Ovary (tissue), 3 donors: ENCODE results near the gene ISG20.

ENCODE experiments used
- CTCF ChIP-seq, 3 donors: fragments of 450-650 bp in 2 of 3; fragments of 200-600 bp in 1 of 3; IDR thresholded peaks; one replicate each; pipeline versions ENCODE4 v1.5.1 to v1.8.0; 2016 to 2022; ENCODE audit warnings: antibody characterized with exemption in 3 of 3, mild to moderate bottlenecking in 1 of 3
- EP300 ChIP-seq: sonication (generic); formaldehyde crosslinking; IDR thresholded peaks from one replicate; pipeline ENCODE4 v1.6.1; 2017; ENCODE audit warnings: antibody characterized with exemption
- POLR2A ChIP-seq: fragments of 450-650 bp; IDR thresholded peaks from one replicate; pipeline ENCODE4 v1.6.1; 2017; ENCODE audit warnings: antibody characterized with exemption, mild to moderate bottlenecking, moderate library complexity
- donor health status: DM: no; HTN: no; CAD: no.

DNA sequence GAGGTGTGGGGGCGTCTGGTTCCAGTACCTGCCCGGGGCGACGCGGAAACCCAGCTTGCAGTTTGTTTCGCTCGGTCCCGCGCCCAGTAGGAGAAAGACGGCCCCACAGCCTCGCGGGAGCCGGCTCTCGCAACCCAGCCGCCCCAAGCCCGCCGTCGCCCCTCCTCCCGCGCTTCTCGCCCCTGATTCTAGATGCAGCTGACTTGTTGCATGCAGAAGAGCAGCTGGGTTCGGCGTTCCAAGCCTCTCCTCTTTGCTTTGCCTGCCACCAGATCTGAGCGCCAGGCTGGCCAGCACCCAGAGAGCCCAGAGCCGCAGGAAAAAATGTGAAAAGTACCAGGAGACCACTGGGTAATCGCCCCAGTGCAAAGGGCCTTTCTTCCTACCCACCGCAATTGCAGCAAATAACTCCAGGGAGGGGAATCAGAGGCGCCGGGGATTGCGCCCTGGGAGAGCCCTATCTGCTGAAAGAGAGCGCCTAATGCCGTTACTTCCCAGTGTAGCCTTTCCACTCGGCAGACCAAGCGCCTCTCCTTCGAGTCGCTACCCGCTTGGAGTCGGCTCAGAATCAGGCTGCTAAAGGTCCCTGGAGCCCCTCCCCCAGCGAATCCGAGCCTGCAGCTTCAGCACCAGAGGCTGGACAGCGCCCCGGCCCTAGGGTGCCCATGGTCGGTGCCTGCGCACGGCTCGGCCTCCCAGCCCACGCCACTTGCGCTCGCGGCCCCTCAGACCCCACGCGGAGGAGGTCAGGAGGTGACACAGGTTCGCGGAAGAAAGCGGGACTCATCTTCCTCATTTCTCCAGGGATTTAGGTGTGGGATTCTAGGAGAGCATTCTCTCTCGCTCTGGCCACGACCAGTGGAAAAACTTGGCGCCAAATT, 33.4 kb upstream of the ISG20 start:
- TF ChIP-seq CTCF (IDR thresholded peaks at IDR 0.05) (no peak), POLR2A (no peak), EP300 (no peak)
